Measurements from ENCODE around the gene LRRC36.
A peak's percentile ranks its signal among the peaks of the same experiment; 100 is the strongest.

The LRRC36 gene, protein sequence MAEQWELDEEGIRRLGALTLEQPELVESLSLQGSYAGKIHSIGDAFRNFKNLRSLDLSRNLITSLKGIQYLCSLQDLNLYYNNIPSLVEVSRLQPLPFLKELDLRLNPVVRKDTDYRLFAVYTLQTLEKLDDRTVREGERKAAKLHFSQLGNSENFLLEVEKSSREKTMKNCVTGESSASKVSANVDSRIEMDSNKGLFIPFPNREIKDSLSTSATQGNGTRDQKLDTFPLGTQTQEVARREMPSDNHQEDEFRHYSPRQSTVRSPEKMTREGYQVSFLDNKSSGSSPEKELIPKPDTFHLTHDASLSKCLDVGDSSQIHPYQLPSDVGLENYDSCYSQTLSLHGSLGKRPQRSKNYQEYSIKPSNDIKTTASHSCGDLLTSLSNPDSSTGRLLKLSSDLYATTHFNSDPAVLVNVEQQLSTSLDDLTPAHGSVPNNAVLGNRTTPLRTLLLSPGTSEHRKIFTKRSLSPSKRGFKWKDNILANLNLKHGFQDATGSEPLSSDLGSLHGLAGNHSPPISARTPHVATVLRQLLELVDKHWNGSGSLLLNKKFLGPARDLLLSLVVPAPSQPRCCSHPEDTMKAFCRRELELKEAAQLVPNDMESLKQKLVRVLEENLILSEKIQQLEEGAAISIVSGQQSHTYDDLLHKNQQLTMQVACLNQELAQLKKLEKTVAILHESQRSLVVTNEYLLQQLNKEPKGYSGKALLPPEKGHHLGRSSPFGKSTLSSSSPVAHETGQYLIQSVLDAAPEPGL

DNA sequence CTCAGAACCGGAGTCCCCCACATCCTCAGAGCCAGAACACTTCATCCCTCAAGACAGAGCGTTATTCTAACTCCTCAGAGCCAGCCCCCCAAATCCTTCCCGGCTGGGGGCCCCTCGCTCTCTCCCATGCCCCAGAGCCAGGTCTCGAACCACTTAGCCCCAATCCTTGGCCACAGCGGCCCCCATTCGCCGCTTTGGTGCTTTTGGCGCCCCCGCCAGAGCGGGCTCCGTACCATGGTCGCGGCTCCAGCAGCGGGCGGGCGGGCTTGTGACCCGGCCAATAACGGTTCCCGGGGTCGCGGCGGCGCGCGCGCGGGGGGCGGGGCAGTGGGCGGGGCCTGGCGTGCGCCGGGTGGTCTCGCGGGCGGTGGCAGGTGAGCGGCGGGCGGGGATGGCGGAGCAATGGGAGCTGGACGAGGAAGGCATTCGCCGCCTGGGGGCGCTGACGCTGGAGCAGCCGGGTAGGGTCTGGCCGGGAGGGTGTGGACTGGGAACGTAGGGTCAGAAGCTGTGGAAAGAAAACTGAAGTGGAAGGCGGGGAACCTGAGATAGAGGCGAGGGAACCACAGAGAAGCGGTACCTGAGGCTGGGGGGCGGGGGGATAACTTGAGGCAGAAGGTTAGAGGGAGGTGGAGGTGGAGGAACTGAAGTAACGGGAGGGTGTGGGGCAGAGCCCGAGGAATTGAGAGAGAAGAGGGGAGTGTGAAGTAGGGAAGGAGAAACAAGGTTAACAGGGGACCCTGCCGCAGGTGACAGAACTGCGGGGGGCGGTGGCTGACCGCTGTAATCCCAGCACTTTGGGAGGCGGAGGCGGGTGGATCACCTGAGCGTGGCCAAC lies at the start of gene LRRC36, which contains the start of gene KCTD19:
Gene LRRC36 (plus strand): TSS at position 344 of the 838 bp plus-strand sequence. CDS start 48 bp downstream, at position 392.
Gene KCTD19 (minus strand): TSS at position 270 of the 838 bp plus-strand sequence. CDS start 34 bp downstream, at position 236.
- in situ Hi-C loops (cut with MboI; ENCODE audit: low pct_unique_long_range_greater_than_20kb, low sequenced_read_pairs) = no loop called here
- peak; percentile 92 for DNase-seq

DNA sequence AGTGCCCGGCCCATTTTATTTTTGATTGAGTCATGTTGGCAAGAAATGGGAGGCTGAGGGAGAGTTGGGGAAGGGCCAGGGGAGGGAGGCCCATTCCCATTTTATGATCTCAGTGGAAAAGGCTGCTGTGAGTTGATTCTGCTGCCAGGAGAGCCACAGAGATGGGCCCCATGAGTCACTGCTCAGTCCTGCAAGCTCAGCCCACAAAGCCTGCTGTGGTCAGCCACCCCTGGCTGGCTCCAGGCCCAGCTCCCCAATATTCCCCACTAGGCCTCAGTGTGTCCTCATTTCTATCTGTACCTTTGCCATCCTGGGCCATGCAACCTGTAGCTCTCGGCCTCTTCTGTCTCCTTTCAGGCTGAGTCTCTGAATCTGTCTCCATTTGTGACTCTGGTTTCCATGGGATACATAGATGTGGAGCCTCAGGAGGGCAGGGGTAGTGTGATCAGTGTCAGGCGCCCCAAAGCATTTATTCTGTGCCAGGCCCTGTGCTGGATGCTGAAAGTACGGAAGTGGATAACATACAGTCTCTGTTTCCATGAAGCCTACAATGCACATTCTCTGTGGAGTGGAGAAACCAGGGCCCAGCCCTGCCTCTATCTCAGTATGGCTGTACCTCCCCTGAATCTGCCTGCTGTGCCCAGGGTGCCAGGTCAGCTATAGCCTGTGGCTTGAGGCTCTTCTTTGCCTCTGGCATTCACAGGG lies 49.2 kb upstream of the LRRC36 start:
- in situ Hi-C loops (cut with MboI; ENCODE audit: low pct_unique_long_range_greater_than_20kb, low sequenced_read_pairs) = no loop called here
- no peak for DNase-seq

DNA sequence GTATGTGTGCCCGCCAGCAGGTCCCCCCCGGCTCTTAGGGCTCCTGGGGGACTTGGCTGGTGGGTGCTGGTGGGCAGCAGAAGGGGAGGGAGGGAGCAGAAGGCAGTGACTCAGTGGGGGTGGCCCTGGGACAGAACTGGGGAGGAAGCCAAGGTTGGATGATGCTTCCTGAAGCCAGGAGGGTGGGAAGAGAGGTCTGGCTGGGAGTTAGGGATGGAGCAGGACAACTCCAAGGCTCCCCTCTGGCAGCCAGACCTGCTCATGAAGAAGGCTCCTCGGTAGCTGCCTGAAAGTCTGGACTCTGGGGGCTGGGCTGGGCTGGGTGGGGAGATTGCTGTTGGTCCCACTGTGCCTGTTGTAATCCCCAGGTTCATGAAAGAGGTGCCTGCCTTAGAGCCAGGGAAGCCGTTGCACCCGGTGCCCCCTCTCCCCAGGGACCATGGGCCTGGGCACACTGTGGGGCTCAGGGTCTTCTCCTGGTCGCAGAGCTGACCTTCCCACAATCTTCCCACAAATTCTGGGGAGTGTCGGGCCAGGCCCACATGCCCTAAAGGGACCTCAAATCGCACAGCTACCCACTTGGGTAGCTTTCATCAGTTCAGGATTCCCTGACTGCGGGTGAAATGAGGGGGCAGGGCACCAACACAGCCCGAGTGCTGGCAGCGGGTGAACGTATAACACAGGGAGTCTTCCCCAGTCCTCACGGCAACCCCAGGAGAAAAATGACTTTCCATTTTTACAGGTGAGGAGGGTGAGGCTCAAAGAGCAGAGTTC lies 48.4 kb upstream of the LRRC36 start:
- in situ Hi-C loops (cut with MboI; ENCODE audit: low pct_unique_long_range_greater_than_20kb, low sequenced_read_pairs) = no loop called here
- no peak for DNase-seq

DNA sequence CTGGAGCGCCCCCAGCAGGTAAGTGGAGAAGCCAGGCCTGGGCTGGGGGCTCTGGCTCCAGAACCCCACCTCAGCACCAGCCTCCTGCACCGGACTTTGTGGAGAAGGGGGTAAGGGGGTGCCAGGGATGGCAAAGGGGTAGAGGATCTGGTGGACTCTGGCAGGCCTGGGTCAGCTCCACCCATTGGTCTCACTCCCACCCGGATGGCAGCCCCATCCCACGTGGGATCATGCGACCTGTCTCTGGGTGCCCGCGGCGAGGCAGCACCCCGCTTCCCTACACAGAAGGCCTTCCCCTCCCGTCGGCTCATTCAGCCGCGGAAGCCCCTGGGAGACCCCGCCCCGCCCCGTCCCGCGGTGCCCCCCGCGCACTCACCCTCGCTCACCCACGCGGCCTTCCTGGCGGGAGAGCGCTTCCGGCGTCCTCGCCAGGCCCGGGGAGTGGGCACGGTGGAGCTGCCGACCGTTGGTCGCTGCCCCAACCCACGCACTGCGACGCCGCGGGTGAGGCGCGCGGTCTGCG lies 47.8 kb upstream of the LRRC36 start:
- in situ Hi-C loops (cut with MboI; ENCODE audit: low pct_unique_long_range_greater_than_20kb, low sequenced_read_pairs) = no loop called here
- peak; percentile 59 for DNase-seq

DNA sequence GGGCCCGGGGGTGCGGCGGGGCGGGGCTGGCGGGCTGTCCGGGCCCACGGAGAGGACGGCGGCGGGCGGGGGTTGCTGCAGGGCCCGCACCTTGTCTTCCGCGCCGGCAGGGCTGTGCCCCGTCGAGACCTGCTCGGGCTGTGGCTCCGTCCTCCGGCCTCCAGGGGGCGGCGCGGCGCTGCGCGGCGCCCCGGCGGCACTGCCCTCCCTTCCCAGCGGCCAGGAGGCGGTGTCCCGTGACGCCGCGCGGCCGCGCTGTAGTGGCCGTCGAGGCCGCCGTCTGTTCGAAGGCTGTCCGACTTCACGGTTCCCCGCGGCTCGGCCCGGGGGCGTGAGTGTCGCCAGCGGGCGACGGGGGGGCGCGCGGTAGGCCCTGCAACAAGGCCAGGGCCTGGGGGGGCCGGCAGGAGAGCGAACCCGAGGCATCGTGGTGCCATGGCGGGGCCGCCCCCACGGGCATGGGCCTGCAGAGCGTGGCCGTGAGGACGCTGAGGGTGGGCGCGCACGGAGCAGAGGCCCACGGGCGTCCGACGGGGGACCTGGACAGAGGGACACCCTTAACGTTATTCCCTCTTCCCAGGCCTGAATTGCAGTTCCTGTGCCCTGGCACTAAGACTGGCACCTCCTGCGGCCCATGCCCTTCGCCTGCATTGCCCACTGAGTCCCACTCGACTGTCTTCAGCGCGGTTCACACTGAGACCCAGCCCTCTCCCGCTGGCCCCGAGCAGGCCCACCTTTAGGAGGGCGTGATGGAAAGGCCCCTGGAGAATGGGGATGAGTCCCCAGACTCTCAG lies 47.1 kb upstream of the LRRC36 start, which contains the start of gene PLEKHG4:
Gene PLEKHG4 (plus strand): TSS at position 237 of the 794 bp plus-strand sequence. CDS start 513 bp downstream, at position 750.
- peak; percentile 83 for DNase-seq
- in situ Hi-C loops (cut with MboI; ENCODE audit: low pct_unique_long_range_greater_than_20kb, low sequenced_read_pairs) = no loop called here

DNA sequence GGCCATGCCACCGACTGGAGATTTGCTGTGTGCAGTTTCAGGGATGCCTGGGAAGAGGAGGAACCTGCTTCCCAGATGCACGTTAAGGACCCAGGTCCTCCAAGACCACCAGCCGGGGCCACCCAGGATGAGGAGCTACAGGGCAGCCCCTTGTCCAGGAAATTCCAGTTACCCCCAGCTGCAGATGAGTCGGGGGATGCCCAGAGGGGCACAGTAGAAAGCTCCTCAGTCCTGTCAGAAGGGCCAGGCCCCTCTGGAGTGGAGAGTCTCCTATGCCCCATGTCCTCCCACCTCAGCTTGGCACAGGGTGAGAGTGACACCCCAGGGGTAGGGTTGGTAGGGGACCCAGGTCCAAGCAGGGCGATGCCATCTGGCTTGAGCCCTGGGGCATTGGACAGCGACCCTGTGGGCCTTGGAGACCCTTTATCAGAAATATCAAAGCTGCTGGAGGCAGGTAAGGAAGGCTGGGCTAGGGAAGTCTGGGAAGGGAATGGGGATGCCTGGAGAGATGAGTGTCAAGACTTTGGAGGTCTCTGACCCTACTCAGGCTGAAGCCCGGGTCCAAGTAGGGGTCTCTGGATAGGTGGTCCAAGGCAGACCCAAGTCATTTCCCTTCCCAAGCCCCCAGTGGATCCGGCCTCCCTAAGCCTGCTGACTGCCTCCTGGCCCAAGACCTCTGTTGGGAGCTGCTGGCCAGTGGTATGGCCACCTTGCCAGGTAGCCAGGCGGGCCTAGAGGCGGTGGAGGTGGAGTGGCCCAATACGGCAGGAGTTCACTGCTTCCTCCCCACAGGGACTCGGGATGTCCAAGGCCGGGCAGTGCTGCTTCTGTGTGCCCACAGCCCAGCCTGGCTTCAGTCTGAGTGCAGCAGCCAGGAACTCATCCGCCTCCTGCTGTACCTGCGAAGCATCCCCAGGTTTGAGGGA lies 46.3 kb upstream of the LRRC36 start:
- in situ Hi-C loops (cut with MboI; ENCODE audit: low pct_unique_long_range_greater_than_20kb, low sequenced_read_pairs) = no loop called here
- no peak for DNase-seq

DNA sequence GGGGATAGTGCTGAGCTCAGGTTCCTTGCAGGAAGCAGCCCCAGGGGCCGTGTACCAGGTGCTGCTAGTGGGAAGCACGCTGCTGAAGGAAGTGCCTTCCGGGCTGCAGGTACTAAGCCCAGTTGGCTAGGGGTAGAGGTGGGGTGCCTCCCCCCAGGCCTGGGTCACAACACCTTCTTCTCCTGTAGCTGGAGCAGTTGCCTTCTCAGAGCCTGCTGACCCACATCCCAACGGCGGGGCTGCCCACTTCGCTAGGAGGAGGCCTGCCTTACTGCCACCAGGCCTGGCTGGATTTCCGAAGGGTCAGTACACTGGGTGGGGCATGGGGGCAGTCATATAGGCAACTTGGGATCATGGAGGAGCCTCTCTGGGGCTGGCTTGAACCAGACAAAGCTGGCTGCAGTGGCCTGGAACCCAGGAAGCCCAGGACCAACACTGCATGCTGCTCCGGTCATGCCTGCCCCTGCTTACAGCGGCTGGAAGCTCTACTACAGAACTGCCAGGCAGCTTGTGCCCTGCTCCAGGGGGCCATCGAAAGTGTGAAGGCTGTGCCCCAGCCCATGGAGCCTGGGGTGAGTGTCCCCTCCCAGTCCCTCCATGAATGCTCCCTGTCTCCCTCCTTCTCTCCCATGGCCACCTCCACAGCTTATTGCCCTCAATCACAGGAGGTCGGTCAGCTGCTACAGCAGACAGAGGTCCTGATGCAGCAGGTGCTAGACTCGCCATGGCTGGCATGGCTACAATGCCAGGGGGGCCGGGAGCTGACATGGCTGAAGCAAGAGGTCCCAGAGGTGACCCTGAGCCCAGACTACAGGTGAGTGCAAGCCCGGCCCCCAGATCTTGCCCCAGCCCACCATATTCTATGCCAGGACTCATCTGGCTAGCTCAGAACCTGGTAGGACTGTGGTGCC lies 44.8 kb upstream of the LRRC36 start:
- no peak for DNase-seq
- in situ Hi-C loops (cut with MboI; ENCODE audit: low pct_unique_long_range_greater_than_20kb, low sequenced_read_pairs) = no loop called here

DNA sequence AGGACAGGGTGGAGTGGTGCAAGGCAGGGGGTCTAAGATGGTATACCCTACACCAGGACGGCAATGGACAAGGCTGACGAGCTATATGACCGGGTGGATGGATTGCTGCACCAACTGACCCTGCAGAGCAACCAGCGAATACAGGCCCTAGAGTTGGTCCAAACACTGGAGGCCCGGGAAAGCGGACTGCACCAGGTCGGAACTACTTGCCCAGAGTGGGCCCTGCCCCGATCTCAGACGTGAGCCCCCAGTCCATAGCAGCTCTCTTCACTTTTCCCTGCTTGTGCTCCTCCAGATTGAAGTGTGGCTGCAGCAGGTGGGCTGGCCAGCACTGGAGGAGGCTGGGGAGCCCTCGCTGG lies 44.2 kb upstream of the LRRC36 start:
- in situ Hi-C loops (cut with MboI; ENCODE audit: low pct_unique_long_range_greater_than_20kb, low sequenced_read_pairs) = no loop called here
- DNase-seq = no peak

DNA sequence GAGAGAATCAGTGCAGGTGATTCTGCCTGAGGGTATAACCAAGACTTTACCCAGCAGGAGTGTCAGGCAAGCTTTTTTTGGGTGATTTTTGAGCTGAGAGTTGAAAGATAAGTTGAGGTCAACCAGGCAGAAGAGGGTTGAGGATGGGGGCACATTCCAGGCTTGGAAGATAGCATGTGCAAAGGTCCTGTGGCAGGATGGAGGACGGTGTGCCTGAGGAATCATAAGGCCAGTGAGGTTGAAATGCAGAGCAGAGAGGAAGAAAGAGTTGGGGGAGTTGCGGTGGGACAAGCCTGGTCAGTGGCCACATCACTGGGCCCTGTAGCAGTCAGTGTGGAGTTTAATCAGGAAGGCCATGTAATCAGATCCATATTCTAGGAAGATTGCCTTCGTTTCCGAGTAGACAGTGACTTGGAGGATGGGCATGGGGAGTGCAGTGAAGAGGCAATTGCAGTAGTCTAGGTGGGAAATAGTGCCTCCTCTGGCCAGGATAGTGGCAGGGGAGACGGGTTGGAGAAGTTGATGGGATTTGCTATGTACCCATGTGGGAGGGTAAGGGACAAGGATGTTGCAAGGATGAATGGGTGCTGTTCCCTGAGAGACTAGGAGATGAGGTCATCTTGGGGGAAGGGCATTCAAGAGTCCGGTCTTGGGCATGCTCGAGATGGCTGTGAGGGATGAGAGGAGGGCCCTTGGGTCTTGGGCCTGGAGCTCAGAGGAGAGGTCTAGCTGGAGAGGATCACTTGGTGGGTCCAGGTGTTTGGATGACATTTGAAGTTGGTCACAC lies 43.4 kb upstream of the LRRC36 start:
- no peak for DNase-seq
- in situ Hi-C loops (cut with MboI; ENCODE audit: low pct_unique_long_range_greater_than_20kb, low sequenced_read_pairs) = no loop called here

DNA sequence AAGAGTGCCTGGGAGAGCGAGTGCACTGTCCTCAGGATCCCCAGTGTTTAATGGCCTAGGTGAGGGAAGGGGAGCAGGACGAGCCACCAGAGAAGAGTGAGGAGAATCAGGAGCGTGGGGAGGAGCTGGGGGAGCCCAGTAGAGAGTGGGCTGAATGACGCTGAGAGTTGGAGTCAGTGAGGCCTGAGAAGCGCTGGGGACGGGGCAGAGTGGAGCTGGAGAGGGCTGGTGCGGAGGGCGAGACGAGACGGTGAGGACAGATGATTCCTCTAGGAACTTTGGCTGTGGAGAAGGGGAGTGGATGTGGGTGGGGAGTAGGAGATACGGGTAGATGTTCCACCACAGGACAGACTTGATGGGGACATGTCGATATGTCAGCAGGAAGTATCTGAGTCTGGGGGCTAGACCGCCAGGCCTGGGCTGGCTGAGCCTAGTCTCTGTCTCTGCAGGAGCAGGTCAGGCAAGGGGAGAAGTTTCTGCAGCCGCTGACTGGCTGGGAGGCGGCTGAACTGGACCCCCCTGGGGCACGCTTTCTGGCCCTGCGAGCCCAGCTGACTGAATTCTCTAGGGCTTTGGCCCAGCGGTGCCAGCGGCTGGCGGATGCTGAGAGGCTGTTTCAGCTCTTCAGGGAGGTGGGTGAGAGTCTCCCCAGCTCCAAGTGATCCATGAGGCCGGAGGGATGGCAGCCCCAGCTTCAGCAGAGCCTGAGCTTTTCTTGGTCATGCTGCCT lies 42.6 kb upstream of the LRRC36 start:
- in situ Hi-C loops (cut with MboI; ENCODE audit: low pct_unique_long_range_greater_than_20kb, low sequenced_read_pairs) = no loop called here
- no peak for DNase-seq

DNA sequence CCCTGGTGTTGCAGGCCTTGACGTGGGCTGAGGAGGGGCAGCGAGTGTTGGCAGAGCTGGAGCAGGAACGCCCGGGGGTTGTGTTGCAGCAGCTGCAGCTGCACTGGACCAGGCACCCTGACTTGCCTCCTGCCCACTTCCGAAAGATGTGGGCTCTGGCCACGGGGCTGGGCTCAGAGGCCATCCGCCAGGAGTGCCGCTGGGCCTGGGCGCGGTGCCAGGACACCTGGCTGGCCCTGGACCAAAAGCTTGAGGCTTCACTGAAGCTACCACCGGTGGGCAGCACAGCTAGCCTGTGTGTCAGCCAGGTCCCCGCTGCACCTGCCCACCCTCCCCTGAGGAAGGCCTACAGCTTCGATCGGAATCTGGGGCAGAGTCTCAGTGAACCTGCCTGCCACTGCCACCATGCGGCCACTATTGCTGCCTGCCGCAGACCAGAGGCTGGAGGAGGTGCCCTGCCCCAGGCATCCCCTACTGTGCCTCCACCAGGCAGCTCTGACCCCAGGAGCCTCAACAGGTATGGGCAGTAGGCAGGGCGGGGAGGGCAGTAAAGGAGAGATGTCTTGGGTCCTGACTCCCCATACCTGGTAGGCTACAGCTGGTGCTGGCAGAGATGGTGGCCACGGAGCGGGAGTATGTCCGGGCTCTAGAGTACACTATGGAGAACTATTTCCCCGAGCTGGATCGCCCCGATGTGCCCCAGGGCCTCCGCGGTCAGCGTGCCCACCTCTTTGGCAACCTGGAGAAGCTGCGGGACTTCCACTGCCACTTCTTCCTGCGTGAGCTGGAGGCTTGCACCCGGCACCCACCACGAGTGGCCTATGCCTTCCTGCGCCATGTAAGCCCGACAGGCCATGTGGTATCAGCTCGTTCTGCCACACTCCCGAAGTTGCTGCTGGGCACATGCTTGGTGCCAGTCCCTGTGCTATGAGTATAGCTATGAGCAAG lies 41.6 kb upstream of the LRRC36 start:
- no peak for DNase-seq
- in situ Hi-C loops (cut with MboI; ENCODE audit: low pct_unique_long_range_greater_than_20kb, low sequenced_read_pairs) = no loop called here

DNA sequence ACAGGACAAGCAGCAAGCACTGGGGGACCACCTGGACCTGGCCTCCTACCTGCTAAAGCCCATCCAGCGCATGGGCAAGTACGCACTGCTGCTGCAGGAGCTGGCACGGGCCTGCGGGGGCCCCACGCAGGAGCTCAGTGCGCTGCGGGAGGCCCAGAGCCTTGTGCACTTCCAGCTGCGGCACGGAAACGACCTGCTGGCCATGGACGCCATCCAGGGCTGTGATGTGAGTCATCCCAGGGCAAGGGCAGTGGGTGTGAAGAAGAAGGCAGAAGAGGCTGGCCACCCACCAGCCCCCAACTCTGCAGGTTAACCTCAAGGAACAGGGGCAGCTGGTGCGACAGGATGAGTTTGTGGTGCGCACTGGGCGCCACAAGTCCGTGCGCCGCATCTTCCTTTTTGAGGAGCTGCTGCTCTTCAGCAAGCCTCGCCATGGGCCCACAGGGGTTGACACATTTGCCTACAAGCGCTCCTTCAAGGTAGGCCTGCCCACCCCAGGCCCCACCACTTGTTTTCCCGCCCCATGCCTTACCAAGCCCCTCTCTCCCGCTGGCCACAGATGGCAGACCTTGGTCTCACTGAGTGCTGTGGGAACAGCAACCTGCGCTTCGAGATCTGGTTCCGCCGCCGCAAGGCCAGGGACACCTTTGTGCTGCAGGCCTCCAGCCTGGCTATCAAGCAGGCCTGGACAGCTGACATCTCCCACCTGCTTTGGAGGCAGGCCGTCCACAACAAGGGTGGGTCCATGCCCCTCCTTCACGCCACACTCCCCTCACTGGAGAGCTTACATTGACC lies 40.0 kb upstream of the LRRC36 start:
- DNase-seq = no peak
- in situ Hi-C loops (cut with MboI; ENCODE audit: low pct_unique_long_range_greater_than_20kb, low sequenced_read_pairs) = no loop called here

All from KBM-7 (cell line).